Mesendoderm (in vitro differentiated cells): ENCODE measurements around the gene CNTN4.

ENCODE experiments used
- DNase-seq: peaks from one replicate; pipeline ENCODE4 v3.0.0; 2013
- H2AK5ac ChIP-seq: 2 replicates; pipeline ENCODE4 v1.6.1; 2013; ENCODE audit warnings: low read length, inconsistent platforms
- H2BK120ac ChIP-seq: 2 replicates; pipeline ENCODE4 v1.6.1; 2013; ENCODE audit warnings: low read depth, mild to moderate bottlenecking, low read length, moderate library complexity, mixed read lengths
- H2BK15ac ChIP-seq: replicated peaks from 2 replicates; pipeline ENCODE4 v1.6.1; 2013; ENCODE audit warnings: low read depth, mild to moderate bottlenecking, moderate library complexity
- H2BK5ac ChIP-seq: 2 replicates; pipeline ENCODE4 v1.6.1; 2013; ENCODE audit warnings: low read length, inconsistent platforms
- H3K18ac ChIP-seq: 2 replicates; pipeline ENCODE4 v1.6.1; 2013; ENCODE audit warnings: mild to moderate bottlenecking, low read length, mixed read lengths
- H3K23ac ChIP-seq: one replicate; pipeline ENCODE4 v1.6.1; 2013; ENCODE audit warnings: low read length
- H3K27ac ChIP-seq: 2 replicates; pipeline ENCODE4 v1.5.1; 2013; ENCODE audit warnings: low read depth, mild to moderate bottlenecking, inconsistent platforms, low read length, moderate library complexity
- H3K27me3 ChIP-seq: 2 replicates; pipeline ENCODE4 v1.6.1; 2013; ENCODE audit warnings: low read length, control low read depth, mild to moderate bottlenecking, inconsistent platforms; ENCODE audit not compliant: insufficient read depth, poor library complexity
- H3K36me3 ChIP-seq: 2 replicates; pipeline ENCODE4 v1.6.1; 2013; ENCODE audit warnings: low read length, inconsistent platforms; ENCODE audit not compliant: control insufficient read depth, insufficient read depth
- H3K4ac ChIP-seq: one replicate; pipeline ENCODE4 v1.6.1; 2013; ENCODE audit warnings: low read depth, mild to moderate bottlenecking, low read length, moderate library complexity
- H3K4me1 ChIP-seq: 2 replicates; pipeline ENCODE4 v1.6.1; 2013; ENCODE audit warnings: low read depth, low read length, inconsistent platforms; ENCODE audit not compliant: control insufficient read depth
- H3K4me2 ChIP-seq: 2 replicates; pipeline ENCODE4 v1.6.1; 2013; ENCODE audit warnings: low read length
- H3K4me3 ChIP-seq: 2 replicates; pipeline ENCODE4 v1.5.1; 2013; ENCODE audit warnings: mild to moderate bottlenecking, low read length
- H3K56ac ChIP-seq: one replicate; pipeline ENCODE4 v1.6.1; 2013; ENCODE audit warnings: low read length
- H3K79me1 ChIP-seq: 2 replicates; pipeline ENCODE4 v1.6.1; 2013; ENCODE audit warnings: low read length, inconsistent platforms
- H3K79me2 ChIP-seq: 2 replicates; pipeline ENCODE4 v1.6.1; 2013; ENCODE audit warnings: mild to moderate bottlenecking, low read length; ENCODE audit not compliant: control insufficient read depth, insufficient read depth
- H3K9ac ChIP-seq: 2 replicates; pipeline ENCODE4 v1.6.1; 2013; ENCODE audit warnings: low read length, inconsistent platforms
- H4K5ac ChIP-seq: one replicate; pipeline ENCODE4 v1.6.1; 2013; ENCODE audit warnings: low read length
- H4K8ac ChIP-seq: one replicate; pipeline ENCODE4 v1.6.1; 2013; ENCODE audit warnings: low read depth, mild to moderate bottlenecking, control low read depth, low read length, moderate library complexity
- WGBS: extraction: QIAGEN DNeasy Blood & Tissue Kit; methylation state at CpG from one replicate; pipeline ENCODE4 v1.1.7; 2013; ENCODE audit warnings: low lambda C conversion rate, missing lambda C conversion rate; ENCODE audit not compliant: insufficient coverage; ENCODE audit errors: extremely low coverage; 5-methylcytosine and 5-hydroxymethylcytosine counted together

The CNTN4 gene

DNA sequence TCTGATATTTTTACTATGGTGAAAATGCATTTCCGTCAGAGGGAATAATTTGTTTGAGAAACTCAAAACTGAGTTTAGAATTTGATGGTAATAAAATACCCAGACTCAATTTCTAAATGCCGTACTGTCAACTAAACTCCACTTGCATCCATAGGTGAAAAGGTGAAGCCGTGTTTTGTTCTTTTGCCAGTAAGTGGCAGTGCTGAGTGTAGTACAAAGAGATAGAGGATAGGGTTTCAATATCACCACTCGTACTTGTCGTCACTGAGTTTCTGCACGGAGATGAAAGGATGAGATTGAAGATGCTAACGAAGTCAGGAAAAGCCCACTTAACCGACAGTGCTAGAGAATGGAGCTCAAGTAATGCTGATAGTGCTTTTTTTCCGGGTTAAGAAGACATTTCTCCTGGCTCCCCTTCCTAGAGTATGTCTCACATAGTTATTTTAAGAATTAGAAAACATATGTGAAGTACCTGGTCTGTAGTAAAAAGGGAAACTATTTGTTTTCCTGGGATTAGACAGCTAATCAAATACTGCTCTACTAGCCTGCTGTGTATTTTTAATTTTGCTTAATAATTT lies 666.4 kb downstream of the CNTN4 start:
- no peak overlapping the region for H4K5ac ChIP-seq
- H2BK5ac ChIP-seq = no peak overlapping the region
- H3K18ac ChIP-seq = no peak overlapping the region
- H3K56ac ChIP-seq = no peak overlapping the region
- H4K8ac ChIP-seq = no peak overlapping the region
- H3K4me2 ChIP-seq = no peak overlapping the region
- H3K79me2 ChIP-seq = no peaks in the 10 kb centered on the region
- H3K4me3 ChIP-seq = no peak overlapping the region
- H3K79me1 ChIP-seq = no peaks in the 10 kb centered on the region
- no peak overlapping the region for H3K4ac ChIP-seq
- H2AK5ac ChIP-seq = no peak overlapping the region
- no peak overlapping the region for H3K23ac ChIP-seq
- H3K9ac ChIP-seq = no peak overlapping the region
- no CpG with 5 or more reads among the region's 9 CpGs for WGBS
- no peak overlapping the region for H3K27ac ChIP-seq
- no peaks in the 10 kb centered on the region for H3K4me1 ChIP-seq
- H3K36me3 ChIP-seq = no peaks in the 10 kb centered on the region
- no peak overlapping the region for H2BK15ac ChIP-seq
- H2BK120ac ChIP-seq = no peak overlapping the region
- DNase-seq = peak; percentile 76
- H3K27me3 ChIP-seq = no peaks in the 10 kb centered on the region

DNA sequence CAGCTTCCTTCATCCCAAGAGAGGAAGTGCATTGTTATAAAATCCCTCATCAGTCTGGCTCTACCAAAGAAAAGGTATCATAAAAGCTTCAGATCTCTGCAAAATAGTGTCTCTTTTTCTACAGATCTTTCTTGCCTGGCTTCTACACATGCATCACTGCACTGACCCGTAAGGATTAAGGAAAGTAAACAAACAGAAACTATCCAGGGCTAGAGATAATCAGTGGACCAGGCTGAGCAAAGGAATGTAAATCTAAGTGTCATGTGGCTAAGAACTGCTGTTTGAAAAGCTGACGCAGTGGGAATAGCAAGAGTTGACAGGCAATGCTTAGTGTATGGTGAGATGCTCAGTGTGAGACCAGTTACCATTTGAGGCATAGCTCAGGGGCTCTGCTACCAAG lies 671.8 kb downstream of the CNTN4 start:
- H3K4me3 ChIP-seq = no peak overlapping the region
- no peaks in the 10 kb centered on the region for H3K27me3 ChIP-seq
- no peak overlapping the region for H2BK5ac ChIP-seq
- H3K27ac ChIP-seq = no peak overlapping the region
- no peak overlapping the region for H2AK5ac ChIP-seq
- no peak overlapping the region for H3K4me2 ChIP-seq
- no CpG with 5 or more reads among the region's 2 CpGs for WGBS
- H4K8ac ChIP-seq = no peak overlapping the region
- no peaks in the 10 kb centered on the region for H3K79me1 ChIP-seq
- DNase-seq = peak; percentile 71
- no peaks in the 10 kb centered on the region for H3K79me2 ChIP-seq
- H3K36me3 ChIP-seq = no peaks in the 10 kb centered on the region
- no peak overlapping the region for H3K23ac ChIP-seq
- H4K5ac ChIP-seq = no peak overlapping the region
- H3K9ac ChIP-seq = no peak overlapping the region
- no peak overlapping the region for H3K18ac ChIP-seq
- H3K56ac ChIP-seq = no peak overlapping the region
- no peak overlapping the region for H2BK120ac ChIP-seq
- H3K4me1 ChIP-seq = peaks cover 2% of the 10 kb centered on the region
- no peak overlapping the region for H2BK15ac ChIP-seq
- H3K4ac ChIP-seq = no peak overlapping the region

DNA sequence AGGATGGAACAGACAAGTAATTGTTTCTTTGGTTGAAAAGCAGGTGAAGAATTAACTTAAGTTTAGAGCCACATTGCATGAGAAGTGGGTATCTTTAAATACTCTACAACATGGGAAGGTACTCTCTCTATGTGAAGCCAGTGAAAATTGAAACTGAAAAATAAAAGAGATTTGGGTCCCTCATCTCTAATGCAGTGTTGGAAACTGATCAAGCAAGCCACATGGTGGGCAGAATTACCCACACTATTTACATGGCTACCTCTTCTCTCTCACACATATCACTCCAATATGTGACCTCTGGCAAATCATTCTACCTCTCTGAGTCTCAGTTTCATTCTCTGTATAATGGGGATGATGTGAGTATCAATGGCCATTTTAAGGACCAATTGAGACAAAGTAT lies 672.5 kb downstream of the CNTN4 start:
- Histone ChIP-seq H3K18ac (no peak overlapping the region), H3K79me2 (no peaks in the 10 kb centered on the region), H2AK5ac (no peak overlapping the region), H3K36me3 (no peaks in the 10 kb centered on the region), H3K4me2 (no peak overlapping the region), H3K27me3 (no peaks in the 10 kb centered on the region), H3K4me1 (peaks cover 2% of the 10 kb centered on the region), H3K9ac (no peak overlapping the region), H3K4me3 (no peak overlapping the region), H3K4ac (no peak overlapping the region), H2BK120ac (no peak overlapping the region), H2BK5ac (no peak overlapping the region), H4K8ac (no peak overlapping the region), H3K27ac (no peak overlapping the region), H4K5ac (no peak overlapping the region), H2BK15ac (no peak overlapping the region), H3K79me1 (no peaks in the 10 kb centered on the region), H3K56ac (no peak overlapping the region), H3K23ac (no peak overlapping the region)
- no peak for DNase-seq

- no peak overlapping the region for H3K23ac ChIP-seq
- no peak overlapping the region for H3K9ac ChIP-seq
- H3K56ac ChIP-seq = no peak overlapping the region
- DNase-seq = no peak
- no peak overlapping the region for H2AK5ac ChIP-seq
- H3K36me3 ChIP-seq = no peaks in the 10 kb centered on the region
- no CpG with 5 or more reads among the region's 5 CpGs for WGBS
- H3K27me3 ChIP-seq = no peaks in the 10 kb centered on the region
- H3K18ac ChIP-seq = no peak overlapping the region
- H2BK5ac ChIP-seq = no peak overlapping the region
- H3K4me1 ChIP-seq = peaks cover 2% of the 10 kb centered on the region
- no peak overlapping the region for H4K5ac ChIP-seq
- no peak overlapping the region for H3K4me2 ChIP-seq
- H2BK15ac ChIP-seq = no peak overlapping the region
- no peak overlapping the region for H2BK120ac ChIP-seq
- no peak overlapping the region for H3K4me3 ChIP-seq
- H3K79me2 ChIP-seq = no peaks in the 10 kb centered on the region
- H3K4ac ChIP-seq = no peak overlapping the region
- H4K8ac ChIP-seq = no peak overlapping the region
- H3K79me1 ChIP-seq = no peaks in the 10 kb centered on the region
- no peak overlapping the region for H3K27ac ChIP-seq
These were observed 673.1 kb downstream of the CNTN4 start for GRCh38 chr3:2771741-2772140.

DNA sequence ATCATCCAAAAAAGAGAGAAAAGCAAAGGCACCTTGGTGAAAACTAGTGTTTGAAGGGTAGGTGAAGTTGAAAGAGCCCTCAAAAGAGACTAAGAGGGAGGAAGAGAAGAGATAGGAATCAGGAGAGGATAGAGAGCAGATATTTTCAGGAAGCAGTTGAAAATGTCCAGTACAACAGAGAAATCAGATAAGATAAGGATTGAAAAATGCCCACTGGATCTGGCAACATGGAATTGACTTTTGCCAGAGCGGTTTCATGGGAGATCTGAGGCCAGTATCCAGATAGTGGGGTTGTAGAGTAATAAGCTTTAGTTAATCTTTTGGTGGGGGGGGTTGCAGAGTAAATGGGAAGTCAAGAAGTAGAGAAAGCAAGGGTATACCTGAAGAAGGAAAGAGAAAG lies 674.1 kb downstream of the CNTN4 start:
- H2BK120ac ChIP-seq = no peak overlapping the region
- peaks cover 2% of the 10 kb centered on the region for H3K4me1 ChIP-seq
- no peaks in the 10 kb centered on the region for H3K79me2 ChIP-seq
- no peaks in the 10 kb centered on the region for H3K79me1 ChIP-seq
- no peak overlapping the region for H2AK5ac ChIP-seq
- no peak overlapping the region for H3K4me2 ChIP-seq
- no peak overlapping the region for H3K18ac ChIP-seq
- no peak overlapping the region for H3K56ac ChIP-seq
- no peak overlapping the region for H4K5ac ChIP-seq
- WGBS = no CpG with 5 or more reads among the region's 1 CpG
- DNase-seq = no peak
- H3K4ac ChIP-seq = no peak overlapping the region
- no peak overlapping the region for H3K4me3 ChIP-seq
- H3K36me3 ChIP-seq = no peaks in the 10 kb centered on the region
- no peak overlapping the region for H2BK15ac ChIP-seq
- H4K8ac ChIP-seq = no peak overlapping the region
- H3K23ac ChIP-seq = no peak overlapping the region
- no peak overlapping the region for H3K9ac ChIP-seq
- no peak overlapping the region for H2BK5ac ChIP-seq
- H3K27ac ChIP-seq = no peak overlapping the region
- H3K27me3 ChIP-seq = no peaks in the 10 kb centered on the region

GRCh38 chr3:2774481-2775249 lies 676.0 kb downstream of the CNTN4 start:
- H3K36me3 ChIP-seq = no peaks in the 10 kb centered on the region
- H3K4me1 ChIP-seq = peaks cover 2% of the 10 kb centered on the region
- no peaks in the 10 kb centered on the region for H3K79me1 ChIP-seq
- no peak overlapping the region for H3K4me2 ChIP-seq
- WGBS = no CpG with 5 or more reads among the region's 5 CpGs
- no peak for DNase-seq
- no peaks in the 10 kb centered on the region for H3K79me2 ChIP-seq
- no peak overlapping the region for H3K18ac ChIP-seq
- H2BK15ac ChIP-seq = no peak overlapping the region
- no peak overlapping the region for H2AK5ac ChIP-seq
- no peak overlapping the region for H2BK5ac ChIP-seq
- no peak overlapping the region for H4K8ac ChIP-seq
- H4K5ac ChIP-seq = no peak overlapping the region
- H3K27ac ChIP-seq = no peak overlapping the region
- no peak overlapping the region for H2BK120ac ChIP-seq
- H3K9ac ChIP-seq = no peak overlapping the region
- no peak overlapping the region for H3K23ac ChIP-seq
- no peak overlapping the region for H3K56ac ChIP-seq
- H3K4ac ChIP-seq = no peak overlapping the region
- H3K4me3 ChIP-seq = no peak overlapping the region
- H3K27me3 ChIP-seq = no peaks in the 10 kb centered on the region
